ENCODE measurements around the gene RBX1.
"Not testable (repeated sequence)": the region's sequence is repeated elsewhere in the genome, so short reads cannot be mapped to it uniquely, and the experiment has no call there.

The RBX1 gene

GRCh38 chr22:40973144-40973543 is 22.0 kb downstream of the RBX1 start:
- DNase-seq: no peak

DNA sequence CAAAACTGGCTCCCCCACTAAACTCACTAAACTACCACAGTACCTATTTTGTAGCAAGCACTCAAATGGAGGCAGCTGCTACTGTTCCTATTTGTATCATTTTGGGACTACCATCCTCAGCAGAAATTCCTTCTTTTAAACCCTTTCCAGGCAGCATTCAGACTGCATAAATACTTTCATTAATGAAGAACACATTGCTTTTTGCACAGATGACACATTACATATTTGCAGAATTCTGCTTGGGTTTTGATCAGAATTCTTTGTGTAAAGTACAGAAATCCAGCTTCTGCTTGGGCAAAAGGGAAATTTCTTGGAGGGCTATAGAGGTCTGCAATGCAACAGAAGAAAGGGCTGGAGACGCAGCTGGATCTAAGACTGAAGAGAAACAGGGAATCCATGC is 24.2 kb downstream of the RBX1 start:
- no peak for DNase-seq

GRCh38 chr22:40976866-40977700 is 25.9 kb downstream of the RBX1 start:
- DNase-seq: no peak

DNA sequence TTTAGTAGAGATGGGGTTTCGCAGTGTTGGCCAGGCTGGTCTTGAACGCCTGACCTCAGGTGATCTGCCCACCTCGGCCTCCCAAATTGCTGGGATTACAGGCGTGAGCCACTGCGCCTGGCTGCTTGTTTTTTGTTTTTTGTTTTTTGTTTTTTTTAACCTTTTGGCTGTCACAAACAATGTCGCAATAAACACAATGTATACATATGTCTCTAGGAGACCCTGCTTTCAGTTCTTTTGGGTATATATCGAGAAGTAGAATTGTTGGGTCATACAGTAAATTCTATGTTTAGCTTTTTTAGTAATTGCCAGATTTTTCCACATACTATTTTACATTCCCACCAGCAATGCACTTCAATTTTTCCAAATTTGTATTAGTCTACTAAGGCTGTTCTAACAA is 28.0 kb downstream of the RBX1 start:
- no peak for DNase-seq

- DNase-seq: no peak
Measured at GRCh38 chr22:40979871-40980270, 28.7 kb downstream of the RBX1 start.

DNA sequence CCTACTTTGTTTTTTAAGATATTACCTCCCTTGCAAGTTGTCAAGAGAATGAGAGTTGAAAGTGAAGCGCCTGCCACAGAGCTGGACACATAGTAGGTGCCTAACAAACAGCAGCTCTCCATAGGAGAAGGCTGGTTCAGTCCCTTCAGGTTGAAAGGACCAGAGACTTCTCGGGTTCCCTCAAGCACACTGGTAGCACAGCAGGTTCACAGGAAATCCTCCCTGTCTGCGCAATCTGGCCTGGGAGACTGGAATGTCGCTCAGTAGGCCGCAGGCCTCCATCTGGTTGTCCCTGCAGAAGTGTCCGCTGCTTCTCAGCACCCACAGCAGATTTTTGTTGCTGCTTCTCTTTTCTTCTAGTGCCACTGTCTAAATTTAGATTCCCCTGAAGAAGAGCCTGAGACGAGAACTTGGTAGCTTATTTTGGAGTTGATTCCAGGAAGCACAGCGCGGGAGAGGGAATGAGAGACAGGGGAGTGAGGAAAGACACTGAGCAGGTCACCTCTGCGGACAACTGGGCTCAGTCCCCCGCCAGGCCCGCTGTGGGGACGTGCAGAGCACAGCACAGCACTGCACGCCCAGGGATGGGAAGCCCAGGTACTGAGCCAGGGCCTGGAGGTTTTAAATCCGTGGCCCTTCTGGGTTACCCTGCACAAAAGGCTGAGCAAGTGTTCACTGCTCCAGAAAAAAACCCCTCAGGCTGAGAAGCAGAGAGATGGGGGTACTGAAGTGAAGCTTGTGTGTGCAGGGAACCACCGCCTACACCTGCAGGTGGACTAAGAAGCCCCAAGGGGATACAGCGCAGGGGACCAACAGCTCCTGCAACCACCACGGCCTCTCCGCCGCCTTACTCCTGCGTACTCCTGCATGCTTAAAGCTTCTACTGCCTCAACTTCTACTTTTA is 31.6 kb downstream of the RBX1 start:
- no peak for DNase-seq

DNA sequence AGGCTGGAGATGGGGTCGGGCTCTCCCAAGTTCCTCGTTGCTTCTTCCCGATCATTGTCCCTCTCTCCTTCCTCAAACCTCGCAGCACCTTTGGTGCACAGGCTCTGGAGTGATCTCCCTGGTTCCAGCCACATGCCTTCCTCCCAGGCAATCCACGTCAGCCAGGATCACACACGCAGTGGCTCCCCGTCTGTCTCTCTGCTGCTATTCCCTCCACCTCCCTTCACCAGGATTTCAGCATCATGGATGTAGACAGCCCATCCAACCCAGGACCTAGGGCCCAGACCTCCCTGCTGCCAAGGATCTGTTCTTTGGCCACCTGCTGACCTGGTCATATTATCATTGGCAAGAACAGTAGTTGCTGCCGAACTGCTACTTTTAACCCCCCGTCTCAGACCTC is 40.1 kb downstream of the RBX1 start:
- no peak for DNase-seq

DNA sequence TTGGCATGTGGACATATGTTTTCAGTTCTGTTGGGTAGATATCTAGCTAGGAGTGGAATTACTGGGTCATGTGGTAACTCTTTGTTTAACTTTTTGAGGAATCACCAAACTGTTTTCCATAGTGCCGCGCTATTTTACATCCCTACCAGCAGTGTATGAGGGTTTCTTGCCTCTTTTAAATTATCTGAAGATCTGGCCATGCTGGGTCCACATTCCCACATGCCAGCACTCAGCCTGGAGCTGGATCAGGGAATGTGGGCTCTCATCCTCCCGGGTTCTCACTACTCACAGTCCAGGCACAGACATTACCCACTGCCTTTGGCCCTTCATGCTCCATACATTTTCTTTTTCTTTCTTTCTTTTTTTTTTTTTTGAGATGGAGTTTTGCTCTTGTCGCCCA is 44.6 kb downstream of the RBX1 start:
- no peak for DNase-seq

- no peak for DNase-seq
Measured at GRCh38 chr22:40997520-40997919, 46.3 kb downstream of the RBX1 start.

GRCh38 chr22:41000040-41000565 is 48.9 kb downstream of the RBX1 start:
- DNase-seq: no peak

DNA sequence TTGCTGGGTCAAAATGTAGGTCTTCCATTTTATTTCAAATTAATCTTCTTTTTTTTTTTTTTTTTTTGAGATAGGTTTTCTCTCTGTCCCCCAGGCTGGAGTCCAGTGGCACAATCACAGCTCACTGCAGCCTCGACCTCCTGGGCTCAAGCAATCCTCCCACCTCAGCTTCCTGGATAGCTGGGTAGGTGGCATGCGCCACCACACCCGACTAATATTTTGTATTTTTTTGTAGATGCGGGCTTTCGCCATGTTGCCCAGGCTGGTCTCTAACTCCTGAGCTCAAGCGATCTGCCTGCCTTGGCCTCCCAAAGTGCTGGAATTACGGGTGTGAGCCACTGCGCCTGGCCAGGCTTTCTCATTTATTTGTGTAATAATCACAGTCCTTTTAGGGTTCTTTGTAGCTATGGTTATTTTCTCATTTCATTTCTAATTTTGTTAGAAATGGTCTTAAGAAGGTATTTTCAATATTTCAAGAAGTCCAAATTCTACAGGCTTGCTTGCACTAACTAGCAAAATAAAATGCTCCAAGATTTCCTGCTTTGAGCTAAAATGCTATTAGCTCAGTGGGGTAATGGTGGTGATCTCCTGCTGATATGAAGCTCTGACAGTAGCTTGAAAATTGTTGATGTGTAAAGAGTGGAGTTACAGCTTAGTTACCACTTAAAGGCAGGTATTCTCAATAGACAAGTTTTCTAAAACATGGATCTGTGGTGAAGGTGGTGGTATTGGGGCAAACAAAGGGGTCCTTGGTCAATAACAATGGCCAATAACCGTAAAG is 50.0 kb downstream of the RBX1 start:
- DNase-seq: no peak

DNA sequence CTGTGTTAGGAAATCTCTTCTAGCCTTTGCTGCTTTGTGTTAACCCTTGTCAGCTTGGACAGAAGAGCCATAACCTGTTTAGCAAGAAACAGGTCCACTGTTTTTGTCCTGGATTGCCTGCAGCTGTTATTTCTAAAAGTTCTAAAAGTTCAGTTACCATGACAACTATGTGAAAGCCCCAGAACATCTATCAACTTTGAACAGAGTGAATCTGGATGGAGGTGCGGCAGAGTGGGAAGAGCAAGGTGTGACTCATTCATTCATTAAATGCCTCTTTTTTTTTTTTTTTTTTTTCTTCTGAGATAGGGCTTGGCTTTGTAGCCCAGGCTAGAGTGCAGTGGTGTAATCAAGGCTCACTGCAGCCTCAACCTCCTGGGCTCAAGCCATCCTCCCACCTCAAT is 50.5 kb downstream of the RBX1 start:
- no peak for DNase-seq

GRCh38 chr22:41002386-41002785 is 51.2 kb downstream of the RBX1 start:
- not testable (repeated sequence) for DNase-seq

DNA sequence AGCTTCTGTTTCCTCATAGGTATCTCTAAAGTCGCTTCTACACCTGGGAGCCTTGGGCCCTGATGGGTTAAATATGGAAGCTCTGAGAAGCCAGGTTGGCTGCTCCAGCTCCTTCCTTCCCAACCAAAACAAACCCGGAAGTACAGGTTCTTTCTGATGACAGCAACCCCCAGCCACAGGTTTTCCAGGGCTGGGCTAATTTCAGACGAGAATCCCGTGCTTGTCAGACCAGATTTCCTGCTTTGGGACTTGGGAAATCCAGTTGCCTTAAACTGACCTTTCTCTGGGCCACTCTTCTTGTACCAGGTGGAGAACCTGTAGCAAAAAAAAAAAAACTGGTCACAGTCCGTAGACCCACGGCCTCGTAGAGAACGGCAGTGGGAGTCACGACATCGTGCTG is 51.9 kb downstream of the RBX1 start:
- DNase-seq: no peak

- no peak for DNase-seq
Measured at GRCh38 chr22:41003976-41004375, 52.8 kb downstream of the RBX1 start.

DNA sequence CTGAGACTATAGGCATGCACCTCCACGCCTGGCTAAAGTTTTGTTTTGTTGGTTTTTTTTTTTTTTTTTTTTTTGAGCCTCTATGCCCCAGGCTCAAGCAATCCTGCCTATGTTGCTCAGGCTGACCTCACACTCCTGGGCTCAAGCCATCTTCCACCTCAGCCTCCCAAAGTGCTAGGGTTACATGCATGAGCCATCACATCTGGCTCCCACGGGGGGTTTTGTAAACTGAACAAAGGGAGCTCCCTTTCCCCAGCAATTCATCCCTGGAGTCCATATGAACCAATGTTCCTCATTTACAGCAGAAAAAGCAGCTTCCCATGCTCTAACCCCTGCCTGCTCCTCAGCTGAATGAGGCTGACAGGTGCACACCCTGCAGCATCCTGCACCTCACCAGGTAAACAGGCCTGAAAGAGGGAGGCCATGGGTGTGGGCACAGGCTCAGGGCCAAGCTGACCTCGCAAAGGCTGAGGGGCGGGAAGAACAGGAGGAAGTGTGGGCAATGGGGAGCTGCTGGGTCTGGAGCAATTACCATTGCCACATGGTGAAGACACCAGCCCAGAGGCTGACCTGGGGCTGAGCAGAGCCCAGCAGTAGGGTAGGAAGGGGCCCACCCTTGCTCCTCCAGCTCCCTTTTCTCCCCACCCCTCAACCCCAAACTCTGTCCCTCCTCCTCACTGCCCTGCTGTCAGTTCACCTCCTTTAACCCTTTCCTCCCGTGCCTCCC is 58.2 kb downstream of the RBX1 start:
- DNase-seq: no peak

- no peak for DNase-seq
Measured at GRCh38 chr22:41015003-41015402, 63.8 kb downstream of the RBX1 start.

DNA sequence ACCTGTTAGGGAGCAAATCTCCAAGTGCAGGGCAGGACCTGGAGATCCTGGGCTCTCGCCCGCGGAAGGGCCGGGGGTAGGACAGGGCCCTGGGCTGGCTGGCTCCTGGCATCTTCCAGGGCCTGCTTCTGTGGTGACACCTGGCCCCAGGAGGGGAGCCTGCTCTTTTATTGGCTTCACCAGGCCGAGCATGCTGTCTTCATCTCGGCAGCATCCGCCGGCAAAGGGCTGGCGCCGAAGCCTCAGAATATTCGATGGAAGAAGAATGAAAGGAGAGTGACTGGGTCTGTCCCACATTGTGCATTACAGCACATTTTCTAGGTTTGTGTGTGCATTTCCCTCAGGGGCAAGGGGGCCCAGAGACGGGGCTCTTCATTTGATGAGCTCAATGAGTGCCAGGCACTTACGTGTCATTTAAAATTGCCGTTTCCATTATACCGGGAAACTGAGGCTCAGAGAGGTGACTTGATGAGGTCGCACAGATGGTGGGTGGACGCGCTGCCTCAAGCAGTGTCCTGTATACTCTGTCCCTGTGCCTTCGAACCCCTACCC is 70.0 kb downstream of the RBX1 start:
- DNase-seq: no peak

GRCh38 chr22:41021613-41022454 is 70.7 kb downstream of the RBX1 start:
- DNase-seq: peak; percentile 46

DNA sequence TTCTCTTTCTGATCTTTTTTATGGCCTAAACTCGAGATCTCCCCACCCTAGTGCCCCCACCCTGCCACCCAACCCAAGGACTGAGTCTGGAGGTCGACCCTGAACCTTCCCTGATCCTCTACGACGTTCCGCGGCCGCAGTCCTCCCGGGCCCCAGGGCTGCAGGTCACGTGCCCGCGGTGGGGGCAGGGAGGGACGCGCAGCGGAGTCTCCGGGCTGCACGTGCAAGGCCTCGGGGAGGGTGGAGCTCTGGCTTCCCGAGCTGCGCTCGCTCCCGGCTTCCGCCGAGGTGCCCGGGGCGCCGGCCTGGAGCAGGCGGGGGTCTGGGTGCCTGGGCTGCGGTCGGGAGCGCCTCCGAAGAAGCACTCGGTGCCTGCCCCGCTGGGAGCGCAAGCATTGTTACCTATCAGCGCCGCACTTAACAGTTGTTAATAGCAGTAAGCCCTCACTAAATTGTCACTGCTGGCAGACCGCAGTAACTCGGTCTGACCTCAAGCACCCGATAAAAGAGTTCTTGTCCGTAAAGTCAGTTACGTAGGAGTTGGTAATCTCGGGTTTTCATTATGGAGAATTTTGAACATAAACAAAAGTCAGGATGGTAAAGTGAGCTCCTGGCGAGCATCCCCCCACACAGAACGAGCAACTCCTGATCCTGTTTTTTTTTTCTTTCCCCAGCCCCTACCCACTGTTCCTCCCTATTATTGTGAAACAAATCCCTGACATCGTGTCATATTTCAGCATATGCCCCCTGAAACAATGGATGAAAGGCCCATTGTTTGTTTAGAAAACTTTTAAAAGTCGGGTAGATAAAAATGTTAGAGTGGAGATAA is 71.5 kb downstream of the RBX1 start:
- peak; percentile 77 for DNase-seq

All from hematopoietic multipotent progenitor cell treated with erythropoietin and hydrocortisone succinate and interleukin-3 and kit ligand, for 8 days (in vitro differentiated cells).